HG02623 (cell line): ENCODE measurements around the gene NUP214.
"Not testable (repeated sequence)": the region's sequence is repeated elsewhere in the genome, so short reads cannot be mapped to it uniquely, and the experiment has no call there.

Experiments
- ATAC-seq: cut with Tn5 transposase; IDR thresholded peaks from one replicate; pipeline ENCODE4 v1.9.1; 2021; ENCODE audit warnings: moderate library complexity; ENCODE audit not compliant: unreplicated experiment

The NUP214 gene

DNA sequence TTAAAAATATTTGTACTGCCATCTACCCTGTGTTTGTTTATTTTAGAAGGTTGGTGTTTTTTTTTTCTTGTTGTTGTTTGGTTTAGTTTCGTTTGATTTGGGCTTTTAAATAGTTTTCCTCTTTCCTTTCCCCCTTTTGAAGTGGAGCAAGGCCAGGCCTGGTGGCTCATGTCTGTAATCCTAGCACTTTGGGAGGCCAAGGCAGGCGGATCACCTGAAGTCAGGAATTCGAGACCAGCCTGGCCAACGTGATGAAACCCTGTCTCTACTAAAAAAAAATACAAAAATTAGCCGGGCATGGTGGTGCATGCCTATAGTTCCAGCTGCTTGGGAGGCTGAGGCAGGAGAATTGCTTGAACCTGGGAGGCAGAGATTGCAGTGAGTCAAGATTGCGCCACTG is 65.6 kb downstream of the NUP214 start:
- ATAC-seq: not testable (repeated sequence)

GRCh38 chr9:131191857-131192256 is 66.5 kb downstream of the NUP214 start:
- no peak for ATAC-seq

GRCh38 chr9:131193051-131193450 is 67.7 kb downstream of the NUP214 start:
- ATAC-seq: no peak

GRCh38 chr9:131194762-131195161 is 69.4 kb downstream of the NUP214 start:
- ATAC-seq: no peak

- no peak for ATAC-seq
Observed at GRCh38 chr9:131197160-131197911, 72.0 kb downstream of the NUP214 start.

- no peak for ATAC-seq
Observed at GRCh38 chr9:131198041-131198715, 72.8 kb downstream of the NUP214 start.

DNA sequence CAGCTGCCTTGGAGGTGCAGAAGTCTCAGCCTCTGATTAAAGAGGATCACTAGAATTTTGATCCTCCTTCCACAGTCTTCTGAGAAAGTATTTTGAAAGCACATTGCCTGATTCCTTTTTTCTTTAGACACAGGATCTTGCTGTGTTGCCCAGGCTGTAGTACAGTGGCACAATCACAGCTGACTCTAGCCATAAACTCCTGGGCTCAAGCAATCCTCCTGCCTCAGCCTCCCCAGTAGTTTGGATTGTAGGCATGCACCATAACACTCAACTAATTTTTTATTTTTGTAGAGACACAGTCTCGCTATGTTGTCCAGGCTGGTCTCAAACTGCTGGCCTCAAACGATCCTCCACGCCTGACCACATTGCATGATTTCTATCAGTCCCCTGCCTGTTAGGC is 76.5 kb downstream of the NUP214 start:
- no peak for ATAC-seq

GRCh38 chr9:131203431-131204218 is 78.2 kb downstream of the NUP214 start:
- no peak for ATAC-seq

GRCh38 chr9:131204285-131204684 is 78.9 kb downstream of the NUP214 start:
- ATAC-seq: no peak

DNA sequence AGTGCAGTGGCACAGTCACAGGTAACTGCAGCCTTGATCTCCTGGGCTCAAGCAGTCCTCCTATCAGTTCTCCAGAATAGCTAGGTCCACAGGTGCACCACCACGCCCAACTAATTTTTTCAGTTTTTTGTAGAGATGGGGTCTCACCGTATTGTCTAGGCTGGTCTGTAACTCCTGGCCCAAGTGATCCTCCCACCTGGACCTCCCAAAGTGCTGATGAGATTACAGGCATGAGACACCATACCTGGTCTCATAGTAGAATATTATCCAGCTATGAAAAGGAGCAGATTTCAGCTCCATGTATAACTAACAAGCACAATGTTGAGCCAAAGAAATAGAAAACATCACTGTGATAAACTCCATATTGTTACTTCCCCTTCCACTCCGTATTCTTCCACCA is 81.1 kb downstream of the NUP214 start:
- ATAC-seq: no peak

DNA sequence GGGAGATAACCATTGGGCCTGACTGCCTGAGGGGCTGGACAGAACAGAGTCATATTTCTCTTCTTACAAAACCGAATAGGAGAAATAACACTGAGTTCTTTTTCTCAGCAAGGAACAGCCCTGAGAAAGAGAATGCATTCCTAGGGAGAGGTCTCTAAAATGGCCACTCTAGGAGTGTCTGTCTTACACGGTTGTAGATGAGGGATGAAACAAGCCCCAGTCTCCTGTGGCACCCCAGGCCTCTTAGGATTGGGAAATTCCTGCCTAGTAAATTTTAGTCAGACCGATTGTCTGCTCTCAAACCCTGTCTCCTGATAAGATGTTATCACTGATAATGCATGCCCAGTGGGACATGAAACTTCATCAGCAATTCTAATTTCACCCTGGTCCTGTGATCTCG is 86.5 kb downstream of the NUP214 start:
- ATAC-seq: not testable (repeated sequence)

DNA sequence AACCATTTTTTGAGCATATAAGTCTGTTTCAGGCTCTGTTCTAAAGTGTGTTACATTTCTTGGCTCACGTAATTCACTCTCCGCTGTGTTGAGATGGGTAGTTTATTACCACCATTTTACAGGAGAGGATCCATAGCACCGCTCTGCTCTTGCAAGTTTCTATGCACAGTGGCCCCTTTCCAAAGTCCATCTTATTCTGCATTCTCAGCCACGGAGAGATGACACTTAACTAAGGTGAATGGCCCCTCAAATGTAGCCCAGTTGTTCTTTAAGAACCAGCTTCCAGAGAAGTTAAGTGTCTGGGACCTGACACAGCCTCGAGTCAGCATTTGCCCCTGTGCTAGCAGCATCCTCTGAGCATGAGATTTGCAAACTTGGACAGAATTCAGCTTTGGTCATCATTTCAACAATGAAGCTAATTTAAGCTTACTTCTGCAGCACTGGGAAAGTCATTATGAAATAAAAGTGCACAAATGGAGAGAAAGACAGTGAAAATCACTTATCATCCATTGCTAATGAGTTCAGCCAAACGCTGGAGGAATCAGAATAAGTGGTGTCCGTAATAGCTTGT is 89.0 kb downstream of the NUP214 start:
- ATAC-seq: no peak

DNA sequence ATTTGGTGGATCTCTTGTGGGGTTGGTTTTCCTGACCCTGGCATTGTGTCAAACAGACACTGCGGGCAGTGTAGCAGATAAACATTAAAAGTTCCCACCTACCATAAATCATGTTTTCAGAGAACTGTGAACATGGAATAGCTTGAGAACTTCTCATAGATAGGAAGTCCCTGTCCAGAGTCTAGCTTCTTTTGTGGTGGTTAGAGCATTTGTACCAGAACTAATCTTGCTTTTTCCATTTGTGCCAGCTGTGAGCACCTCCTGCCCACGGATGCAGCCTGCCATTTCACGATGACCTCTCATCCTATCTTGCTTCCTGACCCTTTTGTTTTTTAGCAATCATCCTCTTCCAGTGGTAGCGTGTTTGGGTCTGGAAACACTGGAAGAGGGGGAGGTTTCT is 89.5 kb downstream of the NUP214 start:
- no peak for ATAC-seq

GRCh38 chr9:131216806-131217205 is 91.4 kb downstream of the NUP214 start:
- no peak for ATAC-seq

DNA sequence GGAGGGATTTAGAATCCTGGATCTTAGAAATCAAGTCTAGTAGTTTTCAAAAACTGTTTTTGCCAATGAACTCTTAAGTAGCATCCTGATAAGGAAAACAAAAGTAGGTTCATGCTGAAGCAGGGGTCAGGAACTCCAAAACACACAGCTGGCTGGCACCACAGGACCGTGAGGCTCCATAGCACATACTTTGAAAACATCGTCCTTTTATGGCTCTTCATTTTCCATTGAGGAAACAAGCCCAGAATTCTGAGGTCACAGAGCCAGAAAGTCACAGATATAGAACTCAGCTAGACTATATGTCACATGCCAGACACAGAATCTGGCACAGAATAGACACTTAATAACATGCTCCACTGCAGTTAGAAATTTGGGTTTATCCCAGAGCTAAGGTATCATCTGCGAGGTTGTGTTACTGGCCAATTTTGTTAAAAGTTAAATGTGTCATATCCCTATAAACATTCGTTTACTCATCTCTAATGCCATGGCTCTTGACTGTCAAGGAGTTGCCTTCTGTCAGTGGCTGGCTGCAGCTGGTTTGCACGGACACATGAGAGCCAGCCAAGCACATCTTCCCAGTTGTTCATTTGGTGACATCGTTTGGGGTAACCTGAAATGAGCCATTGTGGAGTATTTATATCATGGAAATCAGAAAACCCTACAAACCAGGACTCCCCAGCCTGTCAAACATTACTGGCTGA is 92.1 kb downstream of the NUP214 start:
- ATAC-seq: no peak

DNA sequence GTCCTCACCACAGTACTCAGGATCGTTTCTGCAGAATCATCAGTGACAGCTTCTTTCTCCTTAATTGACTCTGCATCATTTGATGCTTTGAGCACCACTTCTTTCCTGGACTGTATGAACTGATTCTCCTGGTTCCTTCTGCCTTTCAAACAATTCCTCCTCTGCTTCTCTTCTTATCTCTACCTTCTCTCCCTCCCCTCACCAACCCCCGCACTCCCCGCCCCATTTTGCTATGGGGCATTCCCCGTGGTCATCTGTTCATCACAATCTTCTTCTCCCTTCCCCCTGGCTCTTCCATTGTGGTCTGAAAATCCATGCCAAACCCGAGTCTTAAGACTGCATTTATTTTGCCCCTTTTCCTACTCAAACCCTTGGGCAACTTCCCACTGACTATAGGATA is 93.0 kb downstream of the NUP214 start:
- ATAC-seq: no peak

DNA sequence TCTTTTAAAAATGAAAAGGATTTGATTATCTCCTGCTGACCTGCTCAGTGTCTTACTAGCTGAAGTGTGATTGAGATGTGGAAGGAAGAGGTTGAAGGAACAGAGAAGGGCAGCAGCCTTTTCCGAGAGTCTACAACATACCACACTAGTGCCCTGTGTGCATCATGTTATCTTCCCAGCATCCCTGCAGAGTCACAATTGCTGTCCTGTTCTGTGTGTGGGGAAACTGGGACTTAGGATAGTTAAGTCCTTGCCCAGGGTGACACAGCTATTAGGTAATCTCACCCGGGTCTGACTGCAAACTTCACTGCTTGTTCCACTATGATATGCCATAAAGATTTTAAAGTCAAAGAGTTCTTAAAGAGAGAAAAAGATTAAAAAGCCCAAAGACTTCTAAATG is 95.1 kb downstream of the NUP214 start:
- ATAC-seq: no peak

GRCh38 chr9:131222460-131222859 is 97.1 kb downstream of the NUP214 start:
- ATAC-seq: no peak

DNA sequence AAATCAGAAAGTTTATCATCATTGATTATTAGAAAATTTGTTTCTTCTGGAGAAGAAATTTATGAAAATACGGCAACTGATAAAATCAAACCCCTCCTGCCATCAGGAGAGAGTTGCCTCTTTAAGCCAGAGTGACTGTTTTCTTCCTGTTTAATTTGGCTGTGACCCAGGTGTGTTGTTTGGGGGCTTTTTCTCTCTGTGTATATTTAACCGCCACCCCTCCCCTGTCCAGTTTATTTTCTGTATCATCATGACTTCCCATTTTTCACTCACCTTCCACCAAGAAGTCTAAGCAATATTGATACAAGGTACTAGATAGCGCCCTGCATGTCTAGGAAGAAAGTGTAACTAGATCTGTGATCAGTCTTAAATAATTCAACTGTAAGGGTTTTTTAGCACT is 100.8 kb downstream of the NUP214 start:
- no peak for ATAC-seq

- no peak for ATAC-seq
Observed at GRCh38 chr9:131227112-131227958, 101.9 kb downstream of the NUP214 start.
